GM12878 (cell line): Measurements from ENCODE around the gene NCKAP5. TPM values are rescaled to one million over a fixed set of nuclear protein-coding genes. Genes with fewer than 3 reads are reported as not detected.

Source experiments
- ATAC-seq: fragments of 200-7000 bp; cut with Tn5 transposase; 3 replicates; pipeline ENCODE4 v1.9.1; 2020; ENCODE audit warnings: mild to moderate bottlenecking, moderate library complexity
- BruUV-seq: library from RNA; stranded (reverse); fragments of 400-500 nt; replicated peaks from 2 replicates; lab custom pipeline; 2021; lab: Mats Ljungman, UMichigan
- CTCF ChIA-PET: fragments of 300-600 bp; sonication (Branson Sonifier 250); formaldehyde crosslinking; extraction: SDS; loops from one replicate; lab custom pipeline; 2021; ENCODE audit warnings: inconsistent platforms; lab: Yijun Ruan, JAX
- POLR2A ChIA-PET: fragments of 350-600 bp; formaldehyde crosslinking; extraction: SDS; loops from one replicate; lab custom pipeline; 2021; ENCODE audit warnings: inconsistent platforms; lab: Charles Lee
- RAD21 ChIA-PET: fragments of 300-600 bp; sonication (Branson Sonifier 250); formaldehyde crosslinking; loops from one replicate; lab custom pipeline; 2023; ENCODE audit warnings: antibody characterized with exemption; ENCODE audit not compliant: unreplicated experiment; lab: Charles Lee
- SMC1A ChIA-PET: fragments of 300-600 bp; sonication (Branson Sonifier 250); formaldehyde crosslinking; loops from one replicate; lab custom pipeline; 2023; ENCODE audit not compliant: unreplicated experiment, uncharacterized antibody; lab: Charles Lee
- DNase-seq: peaks from one replicate; pipeline ENCODE4 v3.0.0-alpha.2; 2011; ENCODE audit warnings: low read depth, low spot score
- FAIRE-seq: peaks from 3 replicates; lab custom pipeline; 2011; peaks lifted over from hg19 to GRCh38; lab: Jason Lieb, UNC
- H2AFZ ChIP-seq: 2 replicates; pipeline ENCODE4 v1.6.0; 2011; ENCODE audit warnings: low read depth, low read length, control low read depth; ENCODE audit not compliant: control insufficient read depth
- H3K27ac ChIP-seq: 2 replicates; pipeline ENCODE4 v1.5.1; 2011; ENCODE audit warnings: control low read depth; ENCODE audit not compliant: control insufficient read depth, insufficient read depth
- H3K27me3 ChIP-seq, 2 experiments: replicated peaks in 1 of 2; 2 replicates each; pipeline versions ENCODE4 v1.6.0 to v1.6.1; 2011; ENCODE audit warnings: low read length in 1 of 2; ENCODE audit not compliant: control insufficient read depth in 2 of 2, insufficient read depth in 2 of 2
- H3K36me3 ChIP-seq, 2 experiments: 2 replicates each; pipeline ENCODE4 v1.5.1; 2011; ENCODE audit warnings: low read length in 1 of 2; ENCODE audit not compliant: control insufficient read depth in 2 of 2, insufficient read depth in 2 of 2
- H3K4me1 ChIP-seq: 2 replicates; pipeline ENCODE4 v1.6.1; 2011; ENCODE audit warnings: mild to moderate bottlenecking, low read length, moderate library complexity, mixed read lengths; ENCODE audit not compliant: control insufficient read depth, insufficient read depth
- H3K4me2 ChIP-seq: 2 replicates; pipeline ENCODE4 v1.6.0; 2011; ENCODE audit warnings: control low read depth; ENCODE audit not compliant: control insufficient read depth, insufficient read depth
- H3K4me3 ChIP-seq: fragments of 200-600 bp; sonication (generic); 2 replicates; pipeline ENCODE4 v1.5.1; 2016
- H3K79me2 ChIP-seq: 2 replicates; pipeline ENCODE4 v1.6.0; 2011; ENCODE audit warnings: low read length; ENCODE audit not compliant: control insufficient read depth, insufficient read depth
- H3K9ac ChIP-seq: 2 replicates; pipeline ENCODE4 v1.8.0; 2011; ENCODE audit warnings: low read length, control low read depth, mixed read lengths; ENCODE audit not compliant: control insufficient read depth, insufficient read depth
- H3K9me3 ChIP-seq: replicated peaks from 3 replicates; pipeline ENCODE4 v1.5.1; 2011; ENCODE audit warnings: mild to moderate bottlenecking, low read length; ENCODE audit not compliant: control insufficient read depth, insufficient read depth
- H4K20me1 ChIP-seq: 2 replicates; pipeline ENCODE4 v1.6.0; 2011; ENCODE audit not compliant: control insufficient read depth, insufficient read depth
- E2F4 ChIP-seq: IDR thresholded peaks from 2 replicates; pipeline ENCODE4 v1.6.1; 2012; ENCODE audit warnings: low read depth, low read length, improper control_type of control experiment
- HDAC2 ChIP-seq: fragments of 200-600 bp; sonication (generic); IDR thresholded peaks from 2 replicates; pipeline ENCODE4 v1.6.1; 2017
- MYC ChIP-seq: IDR thresholded peaks from 2 replicates; pipeline ENCODE4 v1.6.1; 2011; ENCODE audit warnings: mild to moderate bottlenecking, low read length, moderate library complexity, inconsistent platforms; ENCODE audit not compliant: insufficient read depth, insufficient replicate concordance, insufficient read length, severe bottlenecking
- NFYA ChIP-seq: IDR thresholded peaks from 2 replicates; pipeline ENCODE4 v1.6.1; 2011; ENCODE audit warnings: low read depth, mild to moderate bottlenecking, low read length, improper control_type of control experiment, borderline replicate concordance
- NR2F1 ChIP-seq: fragments of 450-650 bp; conservative IDR thresholded peaks from 2 replicates; pipeline ENCODE4 v1.6.1; 2017; ENCODE audit warnings: mild to moderate bottlenecking
- REST ChIP-seq: IDR thresholded peaks from 2 replicates; pipeline ENCODE4 v1.6.1; 2012; ENCODE audit warnings: mild to moderate bottlenecking, low read depth, low read length
- ZBTB40 ChIP-seq: fragments of 450-650 bp; IDR thresholded peaks from 2 replicates; pipeline ENCODE4 v1.6.1; 2016; ENCODE audit warnings: mild to moderate bottlenecking, moderate library complexity, borderline replicate concordance
- ZNF274 ChIP-seq: IDR thresholded peaks from one replicate; pipeline ENCODE4 v1.8.0; 2011; ENCODE audit not compliant: insufficient read length, insufficient read depth
- ZNF687 ChIP-seq: fragments of 450-650 bp; IDR thresholded peaks from 2 replicates; pipeline ENCODE4 v1.6.1; 2017; ENCODE audit warnings: mild to moderate bottlenecking, moderate library complexity
- WGBS: methylation state at CpG from one replicate; pipeline ENCODE4 v1.1.6; 2016; ENCODE audit warnings: low lambda C conversion rate; ENCODE audit not compliant: insufficient replicate concordance, insufficient coverage; ENCODE audit errors: missing lambda C conversion rate; 5-methylcytosine and 5-hydroxymethylcytosine counted together
- in situ Hi-C: fragments of 300-500 bp; cut with MboI; formaldehyde crosslinking; loops from 9 replicates; pipeline ENCODE4 v1.14.3; 2018; ENCODE audit warnings: mixed read lengths
- intact Hi-C: fragments of 100-400 bp; cut with micrococcal nuclease; formaldehyde crosslinking; loops from one replicate; pipeline ENCODE4 v1.14.2; 2022; ENCODE audit not compliant: unreplicated experiment
- polyA plus RNA-seq, 11 experiments: library from polyadenylated mRNA; depleted of rRNA in 4 of 11; unstranded in 6 of 11; stranded (reverse) in 5 of 11; fragments of >200 nt; fragmentation: Nextera tagmentation in 4 of 11; fragmentation: Illumina TruSeq in 1 of 11; extraction: Ambion mirVana in 4 of 11; extraction: Trizol in 1 of 11; gene quantifications; 1 replicate in 1 of 11; 2 replicates in 10 of 11; pipeline versions ENCODE4 v1.2.1 to v1.2.3, GENCODE V29; 2011 to 2016; ENCODE audit warnings: inconsistent platforms in 2 of 11, missing spikeins in 2 of 11, low read depth in 1 of 11
- total RNA-seq, 4 experiments: library from RNA; depleted of rRNA in 3 of 4; stranded (reverse); fragments of >200 nt in 3 of 4; fragmentation: Illumina TruSeq in 1 of 4; extraction: Trizol in 1 of 4; gene quantifications; 2 replicates each; pipeline versions ENCODE4 v1.2.1 to v1.2.3, GENCODE V29; 2013 to 2021

The NCKAP5 gene
- total and polyA plus RNA-seq, 10 of the 15 experiments (the other 5 are each of a cell fraction or from before 2014, with no cell fraction given), result 0.06 to 0.44 (median 0.16) TPM

GRCh38 chr2:132638313-132639040, 929.8 kb downstream of the NCKAP5 start:
- intact Hi-C loops (no loop called here), in situ Hi-C loops (no loop called here)
- SMC1A ChIA-PET, result no interaction called here
- no peaks in the 10 kb centered on the region for H3K36me3 ChIP-seq
- H3K4me2 ChIP-seq, result no peak overlapping the region
- TF ChIP-seq ZBTB40, result no peak
- TF ChIP-seq MYC, result no peak
- TF ChIP-seq E2F4, result no peak
- TF ChIP-seq ZNF687, result no peak
- TF ChIP-seq NR2F1, result no peak
- TF ChIP-seq REST, result no peak
- no peak for TF ChIP-seq NFYA
- TF ChIP-seq ZNF274, result no peak
- TF ChIP-seq HDAC2, result no peak
- CTCF ChIA-PET, result no interaction called here
- H3K27ac ChIP-seq, result no peak overlapping the region
- no peak overlapping the region for H2AFZ ChIP-seq
- H3K79me2 ChIP-seq, result no peaks in the 10 kb centered on the region
- H4K20me1 ChIP-seq, result no peaks in the 10 kb centered on the region
- DNase-seq, result no peak
- H3K9me3 ChIP-seq, result no peaks in the 10 kb centered on the region
- no TSS peak for BruUV-seq
- no peak overlapping the region for H3K9ac ChIP-seq
- 41% methylated on average over 5 of the region's 5 CpGs for WGBS
- POLR2A ChIA-PET, result interaction anchor here (0.6 kb wide), 1 partner anchor 1820 kb away, joined by 3 read pairs; no protein-coding TSS in a partner anchor
- H3K27me3 ChIP-seq, result no peaks in the 10 kb centered on the region; a peak in 1 of 4 replicates
- H3K4me1 ChIP-seq, result no peaks in the 10 kb centered on the region
- FAIRE-seq, result no peak
- RAD21 ChIA-PET, result no interaction called here
- ATAC-seq, result no peak
- H3K4me3 ChIP-seq, result no peak overlapping the region
